GM19397 (cell line): Measurements from ENCODE around the gene TMEM250.

Experiments
- ATAC-seq: cut with Tn5 transposase; IDR thresholded peaks from one replicate; pipeline ENCODE4 v1.9.1; 2021; ENCODE audit warnings: mild to moderate bottlenecking, moderate library complexity; ENCODE audit not compliant: unreplicated experiment

TMEM250 gene

DNA sequence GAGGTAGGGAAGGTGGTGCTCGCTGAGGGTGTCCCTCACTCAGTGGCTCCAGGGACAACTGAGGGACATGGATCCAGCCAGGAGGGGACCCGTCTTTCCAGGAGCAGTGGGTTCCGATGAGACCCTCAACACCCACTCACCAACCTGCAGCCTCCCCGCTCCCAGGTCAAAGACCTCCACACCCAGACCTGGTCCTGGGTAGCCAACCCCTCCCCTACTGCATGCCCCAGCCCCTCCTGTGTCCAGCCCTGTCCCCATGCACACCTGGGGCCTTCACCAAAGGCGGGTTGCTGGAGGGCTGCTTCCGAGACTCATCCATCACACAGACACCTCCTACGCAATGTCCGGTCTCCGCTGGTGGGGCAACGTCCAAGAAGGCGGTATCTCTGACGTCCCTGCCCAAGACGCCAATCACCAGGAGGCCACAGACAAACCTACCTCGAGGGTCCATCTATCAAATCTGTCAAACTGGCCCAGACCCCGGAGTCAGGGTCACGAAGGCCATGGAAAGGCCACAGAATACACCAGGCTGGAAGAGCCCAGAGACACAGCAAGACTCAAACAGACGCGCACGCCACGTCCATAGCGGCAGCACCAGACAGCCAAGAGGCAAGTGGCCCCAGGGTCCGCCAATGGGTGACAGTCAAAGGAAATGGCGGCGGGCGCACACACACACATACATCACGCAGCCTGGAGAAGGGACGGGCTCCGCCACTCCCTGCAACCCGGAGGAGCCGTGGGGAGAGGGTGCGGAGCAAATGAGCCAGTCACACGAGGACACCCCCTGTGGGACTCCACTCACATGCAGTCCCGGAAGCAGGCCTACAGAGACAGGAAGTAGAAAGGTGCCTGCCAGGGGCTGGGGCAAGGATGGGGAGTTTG lies 34.4 kb downstream of the TMEM250 start:
- ATAC-seq = no peak

DNA sequence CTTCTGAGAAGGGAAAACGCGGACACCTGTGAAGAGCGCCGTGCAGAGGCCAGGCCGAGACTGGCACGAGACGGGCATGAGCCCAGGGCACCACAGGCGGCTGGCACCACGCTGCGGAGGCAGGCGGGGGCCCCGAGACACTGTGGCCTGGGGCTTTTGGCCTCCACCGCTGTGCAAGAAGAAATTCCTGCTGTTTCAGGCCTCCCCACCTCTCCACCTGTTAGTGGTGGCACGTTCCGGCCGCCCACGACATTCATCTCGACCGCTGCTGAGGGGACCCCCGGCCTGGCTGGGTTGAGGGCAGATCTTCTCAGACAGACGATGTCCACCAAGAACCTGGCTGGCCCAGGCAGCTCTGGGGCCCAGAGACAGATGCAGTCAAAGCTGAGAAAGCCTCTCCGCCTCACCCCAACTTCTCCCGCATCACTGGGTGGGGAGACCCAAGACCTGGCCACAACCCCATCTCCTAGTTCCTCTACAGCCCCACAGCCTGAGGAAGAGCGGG lies 35.1 kb downstream of the TMEM250 start:
- no peak for ATAC-seq

DNA sequence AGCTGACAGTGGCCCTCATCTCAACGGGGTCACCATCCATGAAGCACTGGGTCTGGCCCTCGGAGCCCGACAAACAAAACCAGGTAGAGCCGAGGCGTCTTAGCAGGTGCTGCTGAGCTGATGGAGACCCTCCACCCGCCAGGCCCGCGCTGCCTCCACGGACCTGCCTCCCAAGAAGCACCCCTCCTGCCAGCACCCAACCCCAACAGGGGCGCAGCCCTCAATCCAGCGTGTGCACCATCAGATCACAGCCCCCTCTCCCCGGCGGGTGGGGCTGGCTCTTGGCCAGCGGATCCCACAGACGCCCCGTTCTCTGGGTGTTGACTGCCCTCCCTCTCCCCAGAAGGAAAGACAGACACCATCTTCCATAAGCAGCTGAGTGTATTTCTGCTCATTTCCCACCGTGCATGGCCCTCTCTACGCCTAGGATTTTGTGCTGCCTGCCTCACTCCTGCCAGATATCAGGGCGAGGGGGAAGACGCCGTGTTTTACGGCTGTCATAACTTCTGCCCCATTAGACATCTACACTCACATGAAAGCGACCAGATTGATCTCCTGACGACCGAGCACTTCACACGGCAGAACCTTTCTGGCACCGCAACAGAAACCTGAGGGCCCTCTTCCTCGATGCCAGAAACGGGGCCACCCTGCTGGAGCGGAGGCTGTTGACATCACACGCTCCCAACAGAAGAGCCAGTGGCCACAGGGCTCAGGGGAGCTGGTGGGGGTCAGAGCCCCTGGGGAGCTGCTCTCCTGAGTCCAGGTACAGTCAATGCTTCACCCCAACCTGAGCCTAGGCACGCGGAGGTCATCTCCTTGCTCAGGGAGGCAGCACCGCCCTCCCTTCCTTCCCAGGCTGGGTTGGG lies 35.9 kb downstream of the TMEM250 start:
- no peak for ATAC-seq

DNA sequence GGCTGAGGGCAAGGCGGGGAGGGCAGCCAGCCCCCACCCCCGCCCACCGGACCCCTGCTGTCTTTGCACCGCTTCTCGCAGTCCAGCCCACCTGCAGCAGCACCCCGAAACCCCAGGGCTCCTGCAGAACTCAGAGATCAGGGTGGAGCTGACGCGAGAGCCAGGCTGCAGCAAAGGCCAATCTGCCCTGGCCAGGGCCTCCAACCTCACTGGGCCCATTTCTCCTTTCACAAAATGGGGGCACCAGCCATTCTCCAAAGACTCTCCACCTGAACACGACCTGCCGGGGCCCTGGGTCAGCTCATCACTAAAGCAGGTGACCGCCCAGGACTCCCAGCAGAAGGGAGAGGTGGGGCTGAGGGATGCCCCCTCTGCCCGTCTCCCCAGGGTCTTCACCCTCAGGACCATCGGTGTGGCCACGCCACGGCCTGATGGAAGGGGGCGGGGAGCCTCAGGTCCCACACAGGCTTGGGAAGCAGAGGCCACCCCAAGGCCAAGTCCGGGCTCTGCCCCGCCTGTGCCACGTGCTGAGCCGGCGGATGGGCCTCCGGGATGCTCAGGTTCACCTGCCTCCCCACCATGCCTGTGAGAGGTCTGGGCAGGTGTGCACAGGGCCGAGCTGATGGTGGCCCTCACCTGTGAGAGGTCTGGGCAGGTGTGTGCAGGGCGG lies 36.7 kb downstream of the TMEM250 start:
- no peak for ATAC-seq

DNA sequence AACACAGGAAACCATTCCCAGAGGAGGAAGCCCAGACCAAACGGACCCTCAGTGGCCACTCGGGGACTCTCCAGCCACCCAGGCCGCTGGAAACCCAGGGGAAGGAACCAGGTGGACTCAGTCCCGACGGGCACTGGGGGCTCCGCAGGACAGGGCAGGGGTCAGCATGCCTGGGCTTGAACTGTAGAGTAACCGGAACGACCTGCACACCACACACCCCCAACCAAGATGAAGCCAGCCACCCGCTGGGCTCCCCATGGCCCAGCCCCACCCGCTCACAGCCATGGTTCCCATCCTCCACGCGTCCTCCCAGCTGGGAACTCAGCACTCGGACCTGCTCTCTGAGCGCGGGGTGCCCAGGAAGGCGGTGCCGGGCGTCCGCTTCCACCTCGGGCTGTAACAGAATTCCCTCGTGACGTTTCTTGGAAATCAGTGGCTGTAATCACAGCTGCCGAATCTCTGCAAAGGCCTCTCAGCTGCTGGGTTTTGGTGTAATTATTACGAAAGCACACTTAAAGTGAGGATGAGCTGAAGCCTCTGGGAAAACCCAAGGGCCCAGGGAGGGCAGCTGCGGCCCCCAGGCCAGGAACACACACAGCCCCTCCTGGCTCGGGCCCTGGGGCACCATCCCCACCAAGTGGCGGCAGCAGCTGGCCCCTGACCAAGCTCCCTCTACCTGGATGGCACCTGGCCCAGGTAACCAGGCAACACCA lies 37.4 kb downstream of the TMEM250 start:
- no peak for ATAC-seq

DNA sequence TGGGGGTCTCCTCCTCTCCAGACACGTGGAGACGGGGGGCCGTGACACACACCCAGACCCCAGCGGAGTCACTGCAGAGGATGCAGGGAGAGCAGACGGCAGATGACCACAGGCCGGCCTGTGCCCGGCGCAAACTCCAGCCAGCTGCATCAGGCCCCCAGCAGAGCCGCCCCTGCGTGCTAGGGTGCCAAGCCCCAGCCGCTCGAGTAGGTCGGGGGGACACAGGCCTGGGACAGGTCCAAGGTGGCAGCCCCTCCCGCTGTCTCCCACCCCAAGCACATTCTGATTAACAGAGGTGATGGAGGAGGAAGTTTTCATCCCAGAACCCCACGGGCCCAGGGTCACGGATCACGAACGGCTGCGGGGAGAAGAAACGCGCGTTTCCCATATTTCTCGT lies 38.0 kb downstream of the TMEM250 start:
- no peak for ATAC-seq

DNA sequence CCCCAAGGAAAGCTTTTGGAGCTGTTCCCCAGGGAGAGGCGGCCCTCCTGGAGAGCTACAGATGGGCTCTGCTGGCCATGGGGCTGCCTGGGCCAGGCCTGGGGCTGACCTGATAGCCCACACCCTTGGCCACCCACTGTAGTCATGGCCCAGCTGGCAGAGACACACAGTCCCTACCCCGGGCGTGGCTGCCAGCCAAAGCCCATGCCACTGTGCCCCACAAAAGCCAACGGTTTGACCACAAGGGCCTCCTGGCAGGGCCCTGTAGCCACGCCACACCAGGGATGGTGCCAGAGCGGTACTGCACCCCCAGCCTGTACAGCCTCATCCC lies 38.8 kb downstream of the TMEM250 start:
- ATAC-seq = no peak

DNA sequence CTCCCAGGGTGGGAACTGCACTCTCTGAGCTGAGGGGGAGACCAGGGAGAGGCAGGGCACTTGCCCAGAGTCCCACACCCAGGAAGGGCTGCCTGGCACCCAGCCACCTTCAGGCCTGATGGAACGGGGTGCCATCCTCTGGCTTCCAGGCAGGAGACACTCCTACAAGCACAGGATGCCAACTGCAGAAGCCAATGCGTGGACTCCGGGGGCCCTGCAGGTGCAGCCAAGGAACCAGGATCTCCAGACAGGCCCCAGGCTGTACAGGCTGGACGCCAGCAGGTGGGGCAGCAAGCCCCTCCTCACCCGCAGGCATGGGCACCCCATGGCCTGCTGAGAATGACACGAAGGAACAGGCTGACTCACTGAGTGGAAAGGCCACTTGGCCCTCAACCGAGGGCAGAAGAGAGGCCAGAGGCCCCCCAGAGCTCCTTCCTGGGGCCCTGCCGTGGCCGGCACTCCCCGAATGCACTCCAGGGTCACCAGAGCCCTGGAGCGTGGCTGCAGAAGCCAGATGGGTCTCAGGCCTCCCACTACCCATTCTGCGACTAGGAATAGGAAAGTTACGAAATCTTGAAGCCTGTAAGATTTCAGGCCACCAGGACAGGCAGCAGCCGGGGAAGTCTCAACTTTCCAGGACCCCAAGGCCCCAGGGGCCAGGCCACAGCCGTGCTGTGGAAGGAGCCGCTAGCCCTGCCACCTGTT lies 39.3 kb downstream of the TMEM250 start:
- ATAC-seq = no peak

DNA sequence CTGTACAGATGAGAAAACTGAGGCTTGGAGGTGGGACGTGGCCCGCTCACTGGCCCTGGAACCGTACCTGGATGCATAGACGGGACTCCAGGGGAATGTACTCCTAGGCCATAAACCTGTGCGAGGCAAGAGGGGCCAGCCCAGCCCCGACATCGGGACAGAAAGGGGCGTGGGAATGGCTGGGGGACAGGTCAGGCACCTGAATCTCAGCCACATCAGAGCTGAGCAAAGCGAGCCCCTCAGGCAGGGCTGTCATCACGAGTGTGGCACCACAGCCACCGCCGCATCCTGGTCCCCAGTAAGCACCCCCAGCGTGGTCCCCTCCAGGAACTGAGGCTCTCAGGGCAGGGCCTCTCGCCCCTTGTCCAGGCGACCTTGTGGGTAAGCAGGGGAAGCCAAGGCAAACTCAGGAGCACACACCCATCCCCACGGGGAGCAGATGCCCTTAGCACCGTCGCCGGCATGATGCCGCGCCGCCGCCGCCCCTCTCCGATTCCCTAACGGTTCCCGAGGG lies 40.1 kb downstream of the TMEM250 start:
- no peak for ATAC-seq

DNA sequence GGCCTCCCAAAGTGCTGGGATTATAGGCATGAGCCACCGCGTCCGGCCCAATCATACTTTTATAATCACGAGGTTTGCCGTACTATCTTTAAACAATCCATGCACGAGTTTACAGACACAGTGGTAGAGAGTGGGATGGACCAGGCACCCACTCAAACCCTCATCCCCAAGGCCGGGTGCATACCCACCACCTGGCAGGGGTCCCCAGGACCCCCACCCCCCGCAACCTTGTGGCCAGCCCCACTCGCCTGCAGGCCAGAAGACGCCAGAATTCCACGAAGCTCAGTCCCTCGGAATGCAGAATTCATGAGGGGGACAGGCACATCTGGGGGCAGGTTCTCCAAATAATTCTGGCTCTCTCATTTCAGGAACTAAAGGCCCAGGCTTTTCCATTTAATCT lies 40.7 kb downstream of the TMEM250 start:
- ATAC-seq = no peak

DNA sequence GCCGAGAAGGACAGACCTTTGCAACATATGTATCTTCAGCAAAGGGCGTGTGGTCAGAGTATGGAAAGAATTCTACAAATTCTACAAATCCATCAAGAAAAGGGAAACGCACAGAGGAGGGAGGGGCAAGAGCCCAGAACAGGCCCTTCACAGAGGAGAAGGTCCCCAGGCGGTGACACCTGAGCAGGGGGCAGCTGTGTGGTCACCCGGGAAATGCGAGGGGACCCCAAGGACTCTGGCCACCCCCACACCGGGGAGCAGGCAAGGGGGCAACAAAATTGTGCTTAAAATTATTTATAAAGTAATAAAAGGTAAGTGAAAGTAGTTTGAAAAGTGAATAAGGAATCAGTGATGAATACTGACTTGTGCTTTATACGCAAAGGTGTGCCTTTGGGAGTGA lies 41.2 kb downstream of the TMEM250 start:
- ATAC-seq = no peak

DNA sequence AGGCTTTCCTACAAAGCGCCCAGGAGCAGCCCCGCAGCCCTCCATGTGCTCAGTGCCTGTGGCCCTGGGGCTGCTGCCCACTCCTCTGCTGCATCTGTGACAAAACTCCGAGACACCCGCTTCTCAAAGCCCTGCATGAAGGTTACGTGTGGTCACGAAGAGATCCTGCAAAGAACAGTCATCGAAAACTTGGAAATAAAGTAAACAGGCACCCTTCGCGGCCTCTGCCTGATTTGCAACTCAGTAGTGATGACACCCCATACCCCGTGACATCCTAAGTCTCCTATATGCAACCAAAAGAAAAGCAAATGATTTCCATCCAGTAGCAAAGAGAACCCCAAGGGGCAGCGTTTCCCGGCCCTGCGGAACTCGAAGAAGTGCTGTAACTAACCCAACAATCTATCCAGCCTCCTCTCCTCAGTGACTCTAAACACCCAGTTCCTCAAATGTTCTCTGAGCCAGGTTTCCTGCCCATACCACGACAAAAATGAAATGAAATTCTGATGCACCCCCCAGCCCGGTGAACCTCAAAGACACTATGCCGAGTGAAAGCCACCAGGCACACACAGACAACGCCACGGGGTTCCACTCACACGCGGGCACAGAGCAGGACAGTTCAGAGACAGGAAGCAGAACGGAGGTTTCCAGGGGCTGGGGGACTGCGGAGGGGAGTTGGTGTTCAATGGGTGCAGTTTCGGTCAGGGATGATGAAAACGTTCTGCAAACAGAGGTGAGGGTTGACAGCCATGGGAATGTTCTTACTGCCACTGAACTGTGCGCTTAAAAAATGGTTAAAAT lies 42.6 kb downstream of the TMEM250 start:
- no peak for ATAC-seq

DNA sequence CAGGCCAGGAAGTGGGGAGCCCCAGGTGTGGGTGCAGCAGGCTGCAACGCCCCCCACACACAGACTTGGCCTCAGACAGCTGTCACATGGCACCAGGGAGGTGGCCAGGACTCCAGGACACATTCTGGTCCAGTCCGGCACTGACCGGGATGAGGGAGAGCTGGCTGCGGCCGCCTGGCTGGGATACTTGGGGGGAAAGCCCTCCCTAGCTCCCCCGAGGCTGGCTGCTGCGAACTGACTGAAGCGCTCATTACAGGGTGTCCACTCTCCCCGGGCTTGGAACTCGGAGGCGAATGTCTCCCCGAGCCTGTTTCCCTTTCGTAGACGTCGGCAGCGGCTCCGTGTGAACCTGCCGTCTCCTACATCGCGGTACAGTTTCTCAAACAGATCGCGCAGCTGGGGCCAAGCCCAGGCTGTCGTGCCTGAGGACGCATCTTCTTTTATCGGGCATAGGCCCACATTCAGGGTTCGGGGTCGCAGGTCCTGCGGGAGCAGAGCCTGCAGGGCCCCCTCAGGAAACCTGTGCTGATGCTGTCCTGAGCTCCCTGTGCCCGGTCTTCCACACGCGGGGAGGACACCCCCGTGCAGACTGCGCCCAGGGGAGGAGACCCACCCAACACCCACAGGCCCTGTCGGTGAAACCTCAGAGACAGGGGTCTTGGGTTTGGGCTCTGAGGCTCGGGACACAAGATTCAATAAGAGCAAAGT lies 43.4 kb downstream of the TMEM250 start:
- no peak for ATAC-seq

DNA sequence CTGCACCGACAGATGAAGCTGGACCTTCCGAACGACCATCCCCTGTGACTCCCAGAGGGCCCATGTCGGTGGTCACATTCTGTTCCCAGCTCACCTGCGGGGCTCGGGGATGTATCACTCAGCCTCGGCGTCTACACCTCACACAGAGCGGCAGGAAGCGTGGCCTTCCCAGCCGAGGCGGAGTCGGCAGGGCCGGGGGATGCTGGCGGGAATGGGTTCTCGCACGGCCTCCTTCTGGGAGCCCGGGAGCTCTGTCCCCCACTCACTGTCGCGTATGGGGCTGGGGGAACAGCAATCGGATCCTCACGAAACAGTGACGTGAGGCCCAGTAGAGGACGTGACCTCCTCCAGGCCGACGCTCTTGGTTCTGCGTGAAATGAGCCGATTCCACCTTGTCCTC lies 44.0 kb downstream of the TMEM250 start:
- no peak for ATAC-seq
